HCT116 (cell line): ENCODE measurements around the gene ELL2. TPM values are rescaled to one million over a fixed set of nuclear protein-coding genes. Genes with fewer than 3 reads are reported as not detected.

Experiments used
- ATAC-seq: fragments of 200-7000 bp; cut with Tn5 transposase; 2 replicates; pipeline ENCODE4 v1.9.1; 2020; ENCODE audit warnings: mild to moderate bottlenecking, moderate library complexity
- BruUV-seq: library from RNA; stranded (reverse); fragments of 400-500 nt; replicated peaks from 2 replicates; lab custom pipeline; 2021; lab: Mats Ljungman, UMichigan
- CTCF ChIA-PET: fragments of 300-600 bp; sonication (Branson Sonifier 250); formaldehyde crosslinking; loops from one replicate; lab custom pipeline; 2021; ENCODE audit warnings: antibody characterized with exemption; lab: Charles Lee
- POLR2A ChIA-PET: fragments of 300-600, 350-600 bp; sonication (Branson Sonifier 250); formaldehyde crosslinking; loops from one replicate; lab custom pipeline; 2021; ENCODE audit warnings: antibody characterized with exemption; lab: Charles Lee
- RAD21 ChIA-PET, 2 experiments: fragments of 300-600 bp; sonication (Branson Sonifier 250); formaldehyde crosslinking; loops; one replicate each; lab custom pipeline; 2023; ENCODE audit warnings: low total read pairs in 2 of 2; ENCODE audit not compliant: uncharacterized antibody in 2 of 2, unreplicated experiment in 2 of 2, low non-redundant PET in 1 of 2; lab: Charles Lee
- DNase-seq: peaks from one replicate; pipeline ENCODE4 v3.0.0-alpha.2; 2010; ENCODE audit warnings: low read depth, low spot score
- H2AFZ ChIP-seq: fragments of 200-600 bp; shearing (Covaris generic), sonication (generic); 2 replicates; pipeline ENCODE4 v1.6.1; 2017; ENCODE audit warnings: low read depth, mixed run types, mixed read lengths, antibody characterized with exemption, low read length; ENCODE audit not compliant: poor library complexity, severe bottlenecking
- H3K27ac ChIP-seq: 2 replicates; pipeline ENCODE4 v1.5.1; 2012; ENCODE audit warnings: low read depth, low read length
- H3K27me3 ChIP-seq: fragments of 200-600 bp; sonication (generic); 2 replicates; pipeline ENCODE4 v1.6.1; 2016; ENCODE audit warnings: mixed run types, low read length, mixed read lengths; ENCODE audit not compliant: insufficient read depth
- H3K36me3 ChIP-seq, 2 experiments: fragments of 200-500 bp in 1 of 2; fragments of 200-600 bp in 1 of 2; sonication (Bioruptor generic) in 1 of 2; sonication (generic) in 1 of 2; 2 replicates each; pipeline versions ENCODE4 v1.5.1 to v1.6.1; 2014 to 2016; ENCODE audit warnings: low read length in 2 of 2, inconsistent platforms in 1 of 2, mixed read lengths in 1 of 2, mixed run types in 1 of 2; ENCODE audit not compliant: insufficient read depth in 2 of 2, control insufficient read depth in 1 of 2
- H3K4me1 ChIP-seq, 2 experiments: fragments of 200-600 bp in 1 of 2; sonication (generic) in 1 of 2; 2 replicates each; pipeline versions ENCODE4 v1.5.1 to v1.6.1; 2012 to 2017; ENCODE audit warnings: low read length in 2 of 2, inconsistent platforms in 1 of 2, mild to moderate bottlenecking in 1 of 2, mixed read lengths in 1 of 2, mixed run types in 1 of 2, moderate library complexity in 1 of 2; ENCODE audit not compliant: insufficient read depth in 2 of 2, control insufficient read depth in 1 of 2
- H3K4me2 ChIP-seq: fragments of 200-600 bp; sonication (generic); 2 replicates; pipeline ENCODE4 v1.6.1; 2017; ENCODE audit warnings: mixed run types, low read length, mixed read lengths
- H3K4me3 ChIP-seq, 2 experiments: fragments of 200-600 bp in 1 of 2; sonication (generic) in 1 of 2; replicated peaks in 1 of 2; 2 replicates each; pipeline ENCODE4 v1.5.1; 2011 to 2016; ENCODE audit warnings: low read length in 2 of 2, control low read depth in 1 of 2, low read depth in 1 of 2, mild to moderate bottlenecking in 1 of 2, mixed read lengths in 1 of 2, mixed run types in 1 of 2
- H3K79me2 ChIP-seq: fragments of 200-600 bp; sonication (generic); 2 replicates; pipeline ENCODE4 v1.6.1; 2017; ENCODE audit warnings: mild to moderate bottlenecking, mixed run types, low read length, moderate library complexity, mixed read lengths; ENCODE audit not compliant: insufficient read depth
- H3K9ac ChIP-seq: fragments of 200-600 bp; sonication (generic); 2 replicates; pipeline ENCODE4 v1.6.1; 2016; ENCODE audit warnings: low read length, mixed read lengths
- H3K9me2 ChIP-seq: fragments of 200-600 bp; sonication (generic), shearing (Covaris generic); 2 replicates; pipeline ENCODE4 v1.6.1; 2017; ENCODE audit warnings: mixed run types, mild to moderate bottlenecking, moderate library complexity; ENCODE audit not compliant: insufficient read depth
- H3K9me3 ChIP-seq, 2 experiments: fragments of 200-500 bp in 1 of 2; fragments of 200-600 bp in 1 of 2; sonication (Bioruptor generic) in 1 of 2; sonication (generic) in 1 of 2; 2 replicates each; pipeline ENCODE4 v1.6.1; 2014 to 2017; ENCODE audit warnings: low read length in 2 of 2, mixed read lengths in 2 of 2, inconsistent platforms in 1 of 2, low read depth in 1 of 2, mild to moderate bottlenecking in 1 of 2, mixed run types in 1 of 2, moderate library complexity in 1 of 2; ENCODE audit not compliant: control insufficient read depth in 1 of 2, insufficient read depth in 1 of 2
- H4K20me1 ChIP-seq: fragments of 200-600 bp; sonication (generic), shearing (Covaris generic); 2 replicates; pipeline ENCODE4 v1.6.1; 2017; ENCODE audit warnings: mixed run types, mild to moderate bottlenecking, moderate library complexity; ENCODE audit not compliant: insufficient read depth
- ATF3 ChIP-seq: IDR thresholded peaks from 2 replicates; pipeline ENCODE4 v1.6.1; 2012
- EGR1 ChIP-seq: IDR thresholded peaks from 2 replicates; pipeline ENCODE4 v1.6.1; 2012; ENCODE audit warnings: low read depth
- ELF1 ChIP-seq: IDR thresholded peaks from 2 replicates; pipeline ENCODE4 v1.6.1; 2012; ENCODE audit warnings: low read depth, borderline replicate concordance
- EZH2phosphoT487 ChIP-seq: fragments of 200-600 bp; IDR thresholded peaks from 2 replicates; pipeline ENCODE4 v1.6.1; 2018; ENCODE audit warnings: antibody characterized with exemption, borderline replicate concordance
- FOSL1 ChIP-seq: IDR thresholded peaks from 2 replicates; pipeline ENCODE4 v1.6.1; 2012; ENCODE audit warnings: low read depth
- POLR2A ChIP-seq: IDR thresholded peaks from 2 replicates; pipeline ENCODE4 v1.7.0; 2011; ENCODE audit warnings: borderline replicate concordance; ENCODE audit not compliant: insufficient read depth, insufficient read length; ENCODE audit errors: extremely low read depth
- REST ChIP-seq: IDR thresholded peaks from 2 replicates; pipeline ENCODE4 v1.6.1; 2012; ENCODE audit warnings: low read depth
- SRF ChIP-seq: IDR thresholded peaks from 2 replicates; pipeline ENCODE4 v1.6.1; 2012; ENCODE audit warnings: low read depth
- YY1 ChIP-seq: IDR thresholded peaks from 2 replicates; pipeline ENCODE4 v1.6.1; 2011; ENCODE audit warnings: low read length, low read depth, moderate library complexity, mild to moderate bottlenecking; ENCODE audit not compliant: insufficient replicate concordance; ENCODE audit errors: extremely low read depth
- ZFX ChIP-seq: fragments of 450-650 bp; IDR thresholded peaks from 2 replicates; pipeline ENCODE4 v1.6.1; 2017
- ZNF274 ChIP-seq: fragments of 200-500 bp; sonication (Bioruptor generic); IDR thresholded peaks from 2 replicates; pipeline ENCODE4 v1.6.1; 2014; ENCODE audit warnings: mild to moderate bottlenecking, low read depth, low read length, inconsistent platforms
- intact Hi-C: fragments of 100-400 bp; cut with micrococcal nuclease; formaldehyde crosslinking; loops from 2 replicates; pipeline ENCODE4 v1.10.0; 2022
- total RNA-seq: library from RNA; stranded (reverse); gene quantifications from one replicate; pipeline ENCODE4 v1.2.1, GENCODE V29; 2021; ENCODE audit not compliant: unreplicated experiment

Gene ELL2
- total RNA-seq, 1 experiment from 2014 or later: 29.8 TPM

GRCh38 chr5:95919658-95920057, 42.0 kb downstream of the ELL2 start:
- ATAC-seq: no peak
- H3K4me2 ChIP-seq: no peak overlapping the region
- BruUV-seq: no TSS peak
- no peak overlapping the region for H3K9ac ChIP-seq
- TF ChIP-seq ZNF274 (no peak), SRF (no peak), ZFX (no peak), YY1 (no peak), ELF1 (no peak), EZH2phosphoT487 (no peak), FOSL1 (no peak), EGR1 (no peak), POLR2A (no peak), ATF3 (no peak), REST (no peak)
- H3K4me1 ChIP-seq: no peaks in the 10 kb centered on the region
- POLR2A ChIA-PET: no interaction called here
- RAD21 ChIA-PET: no interaction called here
- CTCF ChIA-PET: no interaction called here
- H3K9me2 ChIP-seq: no peaks in the 10 kb centered on the region
- H2AFZ ChIP-seq: no peak overlapping the region
- H3K27ac ChIP-seq: no peak overlapping the region
- no peaks in the 10 kb centered on the region for H4K20me1 ChIP-seq
- H3K4me3 ChIP-seq: no peak overlapping the region
- H3K9me3 ChIP-seq: no peaks in the 10 kb centered on the region
- H3K27me3 ChIP-seq: no peaks in the 10 kb centered on the region
- DNase-seq: no peak
- H3K36me3 ChIP-seq: no peaks in the 10 kb centered on the region
- intact Hi-C loops: no loop called here
- no peaks in the 10 kb centered on the region for H3K79me2 ChIP-seq
